Measurements from ENCODE around the gene ATP5ME. TPM values are rescaled to one million over a fixed set of nuclear protein-coding genes. Genes with fewer than 3 reads are reported as not detected.

Gene ATP5ME
- total and polyA plus RNA-seq, 4 donors = 31.4 to 621 (median 169) TPM

DNA sequence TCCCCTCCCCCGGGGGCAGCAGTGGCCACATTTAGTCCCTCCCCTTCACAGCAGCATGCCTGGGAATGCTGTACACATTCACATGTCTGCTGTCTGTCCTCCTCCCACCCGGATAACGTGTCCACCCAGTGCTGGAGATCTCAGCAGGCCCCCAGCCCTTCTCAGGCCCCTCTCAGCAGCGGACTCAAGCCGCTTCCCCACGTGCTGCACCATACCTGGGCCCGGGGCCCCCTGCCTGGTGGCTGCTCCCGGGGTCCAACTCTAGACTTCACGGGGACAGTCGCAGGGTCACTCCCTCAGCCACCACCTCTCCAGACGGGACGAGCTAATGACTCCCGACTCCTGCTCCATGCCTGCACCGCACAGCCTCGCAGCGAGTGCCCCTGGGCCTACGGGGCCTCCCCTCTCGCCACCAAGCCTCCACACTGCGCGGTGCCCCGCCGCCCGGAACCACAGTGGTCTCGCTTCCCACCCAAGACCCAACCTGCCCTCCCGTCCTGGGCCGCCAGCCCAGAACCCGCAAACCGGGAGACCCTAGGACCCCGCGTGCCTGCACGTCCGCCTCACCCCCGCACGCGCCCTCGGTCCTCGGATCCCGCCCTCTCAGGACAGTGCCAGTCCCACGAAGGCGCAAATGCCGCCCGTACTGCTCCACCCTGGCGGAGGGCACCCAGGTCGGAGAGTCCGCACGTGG, 30.3 kb upstream of the ATP5ME start:
- no peaks in the 10 kb centered on the region for H3K27me3 ChIP-seq (ENCODE audit: control insufficient read depth in 4 of 4, insufficient read depth in 4 of 4, low read length in 3 of 4)
- H3K36me3 ChIP-seq (ENCODE audit: control insufficient read depth in 4 of 4, insufficient read depth in 3 of 4, low read depth in 1 of 4, low read length in 3 of 4) = no peaks in the 10 kb centered on the region
- H3K4me3 ChIP-seq (ENCODE audit: low read depth in 1 of 3, low read length in 3 of 3) = no peak overlapping the region
- peaks cover 6 to 30% (median 18%) of the 10 kb centered on the region in 4 donors for H3K4me1 ChIP-seq (ENCODE audit: control insufficient read depth in 4 of 4, insufficient read depth in 4 of 4, low read length in 3 of 4)
- no peak overlapping the region for H3K27ac ChIP-seq (ENCODE audit: low read depth in 1 of 2, low read length in 2 of 2)
- no peak for DNase-seq (ENCODE audit: low spot score)
- H3K9me3 ChIP-seq (ENCODE audit: control insufficient read depth in 4 of 4, low read length in 3 of 4) = no peaks in the 10 kb centered on the region
- WGBS = 96% methylated on average over 46 of the region's 46 CpGs
- TF ChIP-seq, protein P1, sequence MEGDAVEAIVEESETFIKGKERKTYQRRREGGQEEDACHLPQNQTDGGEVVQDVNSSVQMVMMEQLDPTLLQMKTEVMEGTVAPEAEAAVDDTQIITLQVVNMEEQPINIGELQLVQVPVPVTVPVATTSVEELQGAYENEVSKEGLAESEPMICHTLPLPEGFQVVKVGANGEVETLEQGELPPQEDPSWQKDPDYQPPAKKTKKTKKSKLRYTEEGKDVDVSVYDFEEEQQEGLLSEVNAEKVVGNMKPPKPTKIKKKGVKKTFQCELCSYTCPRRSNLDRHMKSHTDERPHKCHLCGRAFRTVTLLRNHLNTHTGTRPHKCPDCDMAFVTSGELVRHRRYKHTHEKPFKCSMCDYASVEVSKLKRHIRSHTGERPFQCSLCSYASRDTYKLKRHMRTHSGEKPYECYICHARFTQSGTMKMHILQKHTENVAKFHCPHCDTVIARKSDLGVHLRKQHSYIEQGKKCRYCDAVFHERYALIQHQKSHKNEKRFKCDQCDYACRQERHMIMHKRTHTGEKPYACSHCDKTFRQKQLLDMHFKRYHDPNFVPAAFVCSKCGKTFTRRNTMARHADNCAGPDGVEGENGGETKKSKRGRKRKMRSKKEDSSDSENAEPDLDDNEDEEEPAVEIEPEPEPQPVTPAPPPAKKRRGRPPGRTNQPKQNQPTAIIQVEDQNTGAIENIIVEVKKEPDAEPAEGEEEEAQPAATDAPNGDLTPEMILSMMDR (IDR thresholded peaks at IDR 0.05; ENCODE audit: low read depth, low read length, missing input control) = no peak
- TF ChIP-seq RAD21 (IDR thresholded peaks at IDR 0.05) (no peak), HNF4A (conservative IDR thresholded peaks at IDR 0.05) (no peak), SP1 (IDR thresholded peaks at IDR 0.05) (no peak)
- TF ChIP-seq, protein P2, sequence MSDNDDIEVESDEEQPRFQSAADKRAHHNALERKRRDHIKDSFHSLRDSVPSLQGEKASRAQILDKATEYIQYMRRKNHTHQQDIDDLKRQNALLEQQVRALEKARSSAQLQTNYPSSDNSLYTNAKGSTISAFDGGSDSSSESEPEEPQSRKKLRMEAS (IDR thresholded peaks at IDR 0.05) = no peak
- TF ChIP-seq, protein P3, sequence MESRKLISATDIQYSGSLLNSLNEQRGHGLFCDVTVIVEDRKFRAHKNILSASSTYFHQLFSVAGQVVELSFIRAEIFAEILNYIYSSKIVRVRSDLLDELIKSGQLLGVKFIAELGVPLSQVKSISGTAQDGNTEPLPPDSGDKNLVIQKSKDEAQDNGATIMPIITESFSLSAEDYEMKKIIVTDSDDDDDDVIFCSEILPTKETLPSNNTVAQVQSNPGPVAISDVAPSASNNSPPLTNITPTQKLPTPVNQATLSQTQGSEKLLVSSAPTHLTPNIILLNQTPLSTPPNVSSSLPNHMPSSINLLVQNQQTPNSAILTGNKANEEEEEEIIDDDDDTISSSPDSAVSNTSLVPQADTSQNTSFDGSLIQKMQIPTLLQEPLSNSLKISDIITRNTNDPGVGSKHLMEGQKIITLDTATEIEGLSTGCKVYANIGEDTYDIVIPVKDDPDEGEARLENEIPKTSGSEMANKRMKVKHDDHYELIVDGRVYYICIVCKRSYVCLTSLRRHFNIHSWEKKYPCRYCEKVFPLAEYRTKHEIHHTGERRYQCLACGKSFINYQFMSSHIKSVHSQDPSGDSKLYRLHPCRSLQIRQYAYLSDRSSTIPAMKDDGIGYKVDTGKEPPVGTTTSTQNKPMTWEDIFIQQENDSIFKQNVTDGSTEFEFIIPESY (IDR thresholded peaks at IDR 0.05) = no peak
- TF ChIP-seq, protein P4, sequence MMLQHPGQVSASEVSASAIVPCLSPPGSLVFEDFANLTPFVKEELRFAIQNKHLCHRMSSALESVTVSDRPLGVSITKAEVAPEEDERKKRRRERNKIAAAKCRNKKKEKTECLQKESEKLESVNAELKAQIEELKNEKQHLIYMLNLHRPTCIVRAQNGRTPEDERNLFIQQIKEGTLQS (IDR thresholded peaks at IDR 0.05) = no peak
- H3K9ac ChIP-seq (ENCODE audit: low read depth in 1 of 2, low read length in 2 of 2) = no peak overlapping the region

DNA sequence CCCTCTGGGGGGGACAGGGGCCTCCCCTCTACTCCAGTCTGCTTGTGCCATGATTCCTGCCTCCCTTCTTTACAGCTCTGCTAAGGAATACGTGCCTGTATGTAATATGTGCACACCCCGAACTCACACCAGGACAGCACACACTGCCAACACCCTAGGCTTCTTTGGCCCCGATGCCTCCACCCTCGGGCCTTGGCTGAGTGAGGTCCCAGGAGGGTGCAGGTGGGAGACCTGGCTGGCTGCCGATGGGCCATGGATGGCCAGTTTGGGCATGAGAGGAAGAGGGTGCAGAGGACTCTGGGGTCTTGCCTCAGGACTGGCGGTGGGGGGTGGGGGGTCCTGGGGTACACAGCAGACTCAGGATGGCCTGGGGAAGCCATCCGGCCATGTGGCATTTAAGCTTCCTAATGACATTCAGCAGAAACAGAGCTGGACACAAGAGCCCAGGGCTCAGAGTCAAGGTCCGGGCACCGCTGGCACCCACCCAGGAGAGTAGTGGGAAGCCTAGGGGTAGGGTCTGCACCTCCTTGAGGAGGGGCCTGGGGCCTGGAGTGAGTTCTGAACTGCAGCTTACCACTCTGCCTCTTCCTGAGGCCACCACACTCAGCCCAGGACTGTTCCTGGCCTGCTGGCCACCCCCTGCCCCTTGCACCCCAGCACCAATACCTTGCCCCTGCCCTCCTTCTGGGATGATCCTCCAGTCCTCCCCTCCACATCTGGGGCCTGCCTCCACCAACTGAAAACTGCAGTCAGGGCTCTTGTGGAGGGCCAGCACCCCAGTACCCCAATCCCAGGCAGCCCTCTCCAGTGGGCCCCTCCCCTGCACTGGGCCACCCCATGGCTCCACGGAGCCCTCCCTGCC, 29.5 kb upstream of the ATP5ME start:
- TF ChIP-seq NR2F2 (IDR thresholded peaks at IDR 0.05) (no peak), RAD21 (IDR thresholded peaks at IDR 0.05) (no peak), YY1 (IDR thresholded peaks at IDR 0.05) (no peak), FOXA2 (IDR thresholded peaks at IDR 0.05) (no peak), JUND (IDR thresholded peaks at IDR 0.05) (no peak), HNF4A (conservative IDR thresholded peaks at IDR 0.05) (no peak), TAF1 (conservative IDR thresholded peaks at IDR 0.05) (no peak), GABPA (IDR thresholded peaks at IDR 0.05 in 1 of 2, conservative IDR thresholded peaks at IDR 0.05 in 1 of 2) (no peak), RXRA (IDR thresholded peaks at IDR 0.05) (no peak), FOXA1 (IDR thresholded peaks at IDR 0.05) (no peak), HNF4G (IDR thresholded peaks at IDR 0.05) (no peak)
- TF ChIP-seq, protein P4 (IDR thresholded peaks at IDR 0.05) = no peak
- TF ChIP-seq, protein P2 (IDR thresholded peaks at IDR 0.05) = no peak
- TF ChIP-seq, protein P5, sequence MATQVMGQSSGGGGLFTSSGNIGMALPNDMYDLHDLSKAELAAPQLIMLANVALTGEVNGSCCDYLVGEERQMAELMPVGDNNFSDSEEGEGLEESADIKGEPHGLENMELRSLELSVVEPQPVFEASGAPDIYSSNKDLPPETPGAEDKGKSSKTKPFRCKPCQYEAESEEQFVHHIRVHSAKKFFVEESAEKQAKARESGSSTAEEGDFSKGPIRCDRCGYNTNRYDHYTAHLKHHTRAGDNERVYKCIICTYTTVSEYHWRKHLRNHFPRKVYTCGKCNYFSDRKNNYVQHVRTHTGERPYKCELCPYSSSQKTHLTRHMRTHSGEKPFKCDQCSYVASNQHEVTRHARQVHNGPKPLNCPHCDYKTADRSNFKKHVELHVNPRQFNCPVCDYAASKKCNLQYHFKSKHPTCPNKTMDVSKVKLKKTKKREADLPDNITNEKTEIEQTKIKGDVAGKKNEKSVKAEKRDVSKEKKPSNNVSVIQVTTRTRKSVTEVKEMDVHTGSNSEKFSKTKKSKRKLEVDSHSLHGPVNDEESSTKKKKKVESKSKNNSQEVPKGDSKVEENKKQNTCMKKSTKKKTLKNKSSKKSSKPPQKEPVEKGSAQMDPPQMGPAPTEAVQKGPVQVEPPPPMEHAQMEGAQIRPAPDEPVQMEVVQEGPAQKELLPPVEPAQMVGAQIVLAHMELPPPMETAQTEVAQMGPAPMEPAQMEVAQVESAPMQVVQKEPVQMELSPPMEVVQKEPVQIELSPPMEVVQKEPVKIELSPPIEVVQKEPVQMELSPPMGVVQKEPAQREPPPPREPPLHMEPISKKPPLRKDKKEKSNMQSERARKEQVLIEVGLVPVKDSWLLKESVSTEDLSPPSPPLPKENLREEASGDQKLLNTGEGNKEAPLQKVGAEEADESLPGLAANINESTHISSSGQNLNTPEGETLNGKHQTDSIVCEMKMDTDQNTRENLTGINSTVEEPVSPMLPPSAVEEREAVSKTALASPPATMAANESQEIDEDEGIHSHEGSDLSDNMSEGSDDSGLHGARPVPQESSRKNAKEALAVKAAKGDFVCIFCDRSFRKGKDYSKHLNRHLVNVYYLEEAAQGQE (IDR thresholded peaks at IDR 0.05) = no peak
- 90% methylated on average over 10 of the region's 10 CpGs for WGBS
- Histone ChIP-seq H3K4me1 (ENCODE audit: control insufficient read depth in 4 of 4, insufficient read depth in 4 of 4, low read length in 3 of 4) (peaks cover 6 to 26% (median 16%) of the 10 kb centered on the region in 4 donors), H3K27ac (ENCODE audit: low read depth in 1 of 2, low read length in 2 of 2) (no peak overlapping the region), H3K36me3 (ENCODE audit: control insufficient read depth in 4 of 4, insufficient read depth in 3 of 4, low read depth in 1 of 4, low read length in 3 of 4) (no peaks in the 10 kb centered on the region), H3K9ac (ENCODE audit: low read depth in 1 of 2, low read length in 2 of 2) (no peak overlapping the region), H3K4me3 (ENCODE audit: low read depth in 1 of 3, low read length in 3 of 3) (no peak overlapping the region), H3K9me3 (ENCODE audit: control insufficient read depth in 4 of 4, low read length in 3 of 4) (no peaks in the 10 kb centered on the region), H3K27me3 (ENCODE audit: control insufficient read depth in 4 of 4, insufficient read depth in 4 of 4, low read length in 3 of 4) (no peaks in the 10 kb centered on the region)
- DNase-seq (ENCODE audit: low spot score) = no peak

All from liver (tissue), 9 donors.